Nephron progenitor cell (in vitro differentiated cells): ENCODE data around the gene FGF9.
A peak's percentile ranks its signal among the peaks of the same experiment; 100 is the strongest.

Experiments
- DNase-seq: peaks from one replicate; pipeline ENCODE4 v3.0.0; 2021
- H3K27ac Mint-ChIP-seq: 2 replicates; pipeline ENCODE4 v1.8.0; 2021; ENCODE audit warnings: mild to moderate bottlenecking, moderate library complexity, mixed read lengths
- H3K27me3 Mint-ChIP-seq: 2 replicates; pipeline ENCODE4 v1.8.0; 2021; ENCODE audit warnings: mild to moderate bottlenecking, low read depth, mixed read lengths; ENCODE audit not compliant: poor library complexity
- H3K36me3 Mint-ChIP-seq: 2 replicates; pipeline ENCODE4 v1.8.0; 2021; ENCODE audit warnings: low read depth, mixed read lengths
- H3K4me1 Mint-ChIP-seq: 2 replicates; pipeline ENCODE4 v1.8.0; 2021; ENCODE audit warnings: mixed read lengths
- H3K4me3 Mint-ChIP-seq: 2 replicates; pipeline ENCODE4 v1.8.0; 2021; ENCODE audit warnings: mild to moderate bottlenecking, moderate library complexity, mixed read lengths
- H3K9me3 Mint-ChIP-seq: 2 replicates; pipeline ENCODE4 v1.8.0; 2021; ENCODE audit warnings: mild to moderate bottlenecking, moderate library complexity, mixed read lengths
- TF ChIP-seq, protein P1 (sequence below): fragments of 200-600 bp; sonication (generic); IDR thresholded peaks from 2 replicates; pipeline ENCODE4 v1.5.0; 2021; ENCODE audit warnings: antibody characterized with exemption

Gene FGF9

DNA sequence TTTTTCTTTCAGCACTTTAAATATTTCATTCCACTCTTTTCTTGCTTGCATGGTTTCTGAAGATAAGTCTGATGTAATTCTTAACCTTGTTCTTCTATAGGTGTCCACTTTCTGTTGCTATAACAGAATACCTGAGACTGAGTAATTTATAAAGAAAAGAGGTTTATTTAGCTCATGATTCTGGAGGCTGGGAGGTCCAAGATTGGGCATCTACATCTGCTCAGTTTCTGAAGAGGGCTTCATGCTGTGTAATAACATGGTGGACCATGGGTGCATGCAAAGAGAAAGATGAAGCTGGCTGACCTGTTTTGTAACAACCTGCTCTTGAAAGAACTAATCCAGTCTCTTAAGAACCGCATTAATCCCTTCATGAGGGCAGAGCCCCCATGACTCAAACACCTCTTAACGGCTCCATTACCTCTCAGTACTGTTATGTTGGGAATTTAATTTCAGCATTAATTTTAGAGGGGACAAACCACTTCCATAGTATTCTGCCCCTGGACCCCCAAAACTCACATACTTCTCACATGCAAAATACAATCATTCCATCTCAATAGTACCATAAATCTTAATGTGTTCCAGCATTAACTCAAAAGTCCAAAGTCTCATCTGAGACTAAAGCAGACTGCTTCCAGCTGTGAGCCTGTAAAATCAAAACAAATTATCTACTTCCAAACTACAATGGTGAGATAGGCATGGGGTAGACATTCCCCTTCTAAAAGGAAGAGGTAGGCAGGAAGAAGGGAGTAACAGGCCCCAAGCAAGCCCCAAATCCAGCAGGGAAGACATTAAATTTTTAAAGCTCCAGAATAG lies 9.6 kb upstream of the FGF9 start:
- peaks cover 35% of the 10 kb centered on the region for H3K9me3 Mint-ChIP-seq
- H3K27ac Mint-ChIP-seq, result no peak overlapping the region
- no peaks in the 10 kb centered on the region for H3K4me1 Mint-ChIP-seq
- TF ChIP-seq, protein P1, sequence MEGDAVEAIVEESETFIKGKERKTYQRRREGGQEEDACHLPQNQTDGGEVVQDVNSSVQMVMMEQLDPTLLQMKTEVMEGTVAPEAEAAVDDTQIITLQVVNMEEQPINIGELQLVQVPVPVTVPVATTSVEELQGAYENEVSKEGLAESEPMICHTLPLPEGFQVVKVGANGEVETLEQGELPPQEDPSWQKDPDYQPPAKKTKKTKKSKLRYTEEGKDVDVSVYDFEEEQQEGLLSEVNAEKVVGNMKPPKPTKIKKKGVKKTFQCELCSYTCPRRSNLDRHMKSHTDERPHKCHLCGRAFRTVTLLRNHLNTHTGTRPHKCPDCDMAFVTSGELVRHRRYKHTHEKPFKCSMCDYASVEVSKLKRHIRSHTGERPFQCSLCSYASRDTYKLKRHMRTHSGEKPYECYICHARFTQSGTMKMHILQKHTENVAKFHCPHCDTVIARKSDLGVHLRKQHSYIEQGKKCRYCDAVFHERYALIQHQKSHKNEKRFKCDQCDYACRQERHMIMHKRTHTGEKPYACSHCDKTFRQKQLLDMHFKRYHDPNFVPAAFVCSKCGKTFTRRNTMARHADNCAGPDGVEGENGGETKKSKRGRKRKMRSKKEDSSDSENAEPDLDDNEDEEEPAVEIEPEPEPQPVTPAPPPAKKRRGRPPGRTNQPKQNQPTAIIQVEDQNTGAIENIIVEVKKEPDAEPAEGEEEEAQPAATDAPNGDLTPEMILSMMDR, result no peak
- peaks cover 2% of the 10 kb centered on the region for H3K27me3 Mint-ChIP-seq
- peaks cover 47% of the 10 kb centered on the region for H3K36me3 Mint-ChIP-seq
- no peak overlapping the region for H3K4me3 Mint-ChIP-seq
- DNase-seq, result no peak

DNA sequence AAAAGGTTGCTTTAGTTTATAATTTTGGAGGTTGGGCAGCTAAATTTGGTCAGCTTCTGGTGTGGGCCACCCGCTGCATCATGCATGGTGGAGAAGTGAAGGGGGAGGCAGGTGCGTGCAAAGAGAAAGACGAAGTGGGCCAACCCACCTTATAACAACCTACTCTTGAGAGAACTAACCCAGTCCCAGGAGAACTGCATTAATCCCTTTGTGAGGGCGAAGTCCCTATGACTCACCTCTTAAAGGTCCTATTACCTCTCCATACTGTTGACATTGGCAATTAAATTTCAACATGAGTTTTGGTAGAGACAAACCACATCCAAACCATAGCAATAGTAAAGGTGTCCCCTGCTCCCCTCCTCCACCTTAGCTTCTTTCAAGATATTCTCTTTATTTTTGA lies 7.7 kb upstream of the FGF9 start:
- H3K4me3 Mint-ChIP-seq, result no peak overlapping the region
- DNase-seq, result no peak
- peaks cover 36% of the 10 kb centered on the region for H3K36me3 Mint-ChIP-seq
- TF ChIP-seq, protein P1, result no peak
- peaks cover 2% of the 10 kb centered on the region for H3K27me3 Mint-ChIP-seq
- peaks cover 22% of the 10 kb centered on the region for H3K9me3 Mint-ChIP-seq
- peaks cover 8% of the 10 kb centered on the region for H3K4me1 Mint-ChIP-seq
- H3K27ac Mint-ChIP-seq, result no peak overlapping the region

DNA sequence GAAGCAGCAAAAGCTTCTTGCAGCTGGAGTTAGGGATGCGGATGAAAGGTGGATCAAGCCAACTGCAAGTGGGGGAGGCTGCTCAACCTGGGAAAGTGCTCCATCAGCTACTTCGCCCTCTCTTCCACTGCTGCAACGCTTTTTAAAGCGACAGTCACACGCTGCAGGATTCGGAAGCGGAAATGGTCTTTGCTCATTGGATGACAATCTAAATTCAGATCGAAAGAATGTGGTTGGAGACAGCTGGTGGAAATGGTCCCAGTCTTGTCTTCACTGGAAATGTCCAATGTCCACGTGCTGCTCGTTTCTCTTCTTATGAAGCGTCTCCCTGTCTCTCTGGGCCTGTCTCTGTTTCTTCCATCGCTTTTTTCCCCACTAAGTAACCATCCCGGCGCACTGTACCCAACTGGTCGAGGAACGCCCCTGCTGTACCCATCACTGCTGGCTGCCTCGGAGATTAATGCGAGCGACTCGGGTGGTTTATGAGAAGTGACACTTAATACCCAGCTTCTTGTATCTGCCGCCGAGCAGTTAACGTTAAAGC lies 2.1 kb upstream of the FGF9 start:
- Mint-ChIP-seq H3K36me3 (peaks cover 10% of the 10 kb centered on the region), H3K9me3 (peaks cover 7% of the 10 kb centered on the region), H3K4me1 (peaks cover 48% of the 10 kb centered on the region), H3K4me3 (peak overlapping the region; percentile 99), H3K27me3 (peaks cover 18% of the 10 kb centered on the region), H3K27ac (peak overlapping the region; percentile 86)
- TF ChIP-seq, protein P1, result no peak
- DNase-seq, result peak; percentile 10

DNA sequence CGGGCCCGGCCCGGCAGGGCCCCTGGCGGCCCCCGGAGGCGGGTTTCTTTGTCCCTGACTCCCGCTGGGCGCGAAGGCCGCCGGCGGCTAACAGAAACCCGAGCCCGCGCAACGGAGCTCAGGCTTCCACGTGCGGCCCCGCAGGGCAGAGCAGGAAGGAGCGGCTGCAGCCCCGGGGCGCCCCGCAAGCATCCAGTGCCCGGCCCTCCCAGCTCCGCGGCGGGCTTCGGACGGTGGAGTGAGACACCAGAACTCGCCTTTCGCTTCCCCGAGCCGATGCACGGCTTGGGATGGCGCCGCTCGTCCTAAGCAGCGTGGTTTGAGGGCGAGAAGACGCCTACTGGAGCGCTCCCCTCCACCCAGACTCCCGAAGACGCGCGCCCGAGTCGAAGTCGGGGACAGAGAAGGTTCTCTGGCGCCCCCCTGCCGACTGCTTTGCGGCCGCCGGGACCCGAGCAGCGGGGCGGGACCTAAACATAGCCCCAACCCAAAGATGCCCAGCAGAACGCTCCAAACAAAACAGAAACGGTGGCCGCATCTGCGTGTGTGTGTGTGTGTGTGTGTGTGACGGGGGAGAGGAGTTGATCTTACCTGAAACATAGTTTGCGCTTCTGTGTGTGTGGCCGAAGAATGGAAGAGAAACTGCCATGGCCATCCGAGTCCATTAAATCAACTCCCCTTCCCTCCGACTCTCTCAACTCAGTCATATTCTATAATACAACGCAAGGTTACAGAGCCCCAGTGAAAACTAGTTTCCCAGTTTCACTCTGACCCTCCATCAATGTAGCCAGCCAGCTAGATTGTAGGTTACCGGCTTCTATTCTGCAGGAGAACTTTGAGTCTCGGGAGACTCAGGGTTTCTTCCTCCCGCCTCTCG lies 629 bp upstream of the FGF9 start:
- H3K9me3 Mint-ChIP-seq, result peaks cover 4% of the 10 kb centered on the region
- peak overlapping the region; percentile 99 for H3K4me3 Mint-ChIP-seq
- peak; percentile 83 for DNase-seq
- peak overlapping the region; percentile 90 for H3K27ac Mint-ChIP-seq
- H3K27me3 Mint-ChIP-seq, result peaks cover 18% of the 10 kb centered on the region
- peaks cover 5% of the 10 kb centered on the region for H3K36me3 Mint-ChIP-seq
- H3K4me1 Mint-ChIP-seq, result peaks cover 48% of the 10 kb centered on the region
- TF ChIP-seq, protein P1, result no peak

DNA sequence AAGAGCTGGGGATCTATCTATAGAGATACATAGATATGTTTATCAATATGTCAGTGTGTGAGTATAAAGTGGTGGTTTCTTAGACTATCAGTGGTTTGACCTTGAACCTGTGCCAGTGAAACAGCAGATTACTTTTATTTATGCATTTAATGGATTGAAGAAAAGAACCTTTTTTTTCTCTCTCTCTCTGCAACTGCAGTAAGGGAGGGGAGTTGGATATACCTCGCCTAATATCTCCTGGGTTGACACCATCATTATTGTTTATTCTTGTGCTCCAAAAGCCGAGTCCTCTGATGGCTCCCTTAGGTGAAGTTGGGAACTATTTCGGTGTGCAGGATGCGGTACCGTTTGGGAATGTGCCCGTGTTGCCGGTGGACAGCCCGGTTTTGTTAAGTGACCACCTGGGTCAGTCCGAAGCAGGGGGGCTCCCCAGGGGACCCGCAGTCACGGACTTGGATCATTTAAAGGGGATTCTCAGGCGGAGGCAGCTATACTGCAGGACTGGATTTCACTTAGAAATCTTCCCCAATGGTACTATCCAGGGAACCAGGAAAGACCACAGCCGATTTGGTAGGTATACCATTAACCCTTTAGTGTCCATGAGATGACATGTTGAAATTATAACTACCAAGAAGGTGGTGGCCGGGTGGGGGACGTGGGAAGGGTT lies 880 bp downstream of the FGF9 start:
- H3K4me1 Mint-ChIP-seq, result peaks cover 59% of the 10 kb centered on the region
- H3K4me3 Mint-ChIP-seq, result peak overlapping the region; percentile 99
- H3K27ac Mint-ChIP-seq, result no peak overlapping the region
- TF ChIP-seq, protein P1, result no peak
- peak; percentile 17 for DNase-seq
- peaks cover 4% of the 10 kb centered on the region for H3K9me3 Mint-ChIP-seq
- H3K27me3 Mint-ChIP-seq, result peaks cover 18% of the 10 kb centered on the region
- peaks cover 5% of the 10 kb centered on the region for H3K36me3 Mint-ChIP-seq
